ENCODE data around the gene RTL5. TPM values are rescaled to one million over a fixed set of nuclear protein-coding genes. Genes with fewer than 3 reads are reported as not detected.

The RTL5 gene
- polyA plus RNA-seq, 1 of the 3 experiments (the other 2 are of a cell fraction): 1.8 TPM

DNA sequence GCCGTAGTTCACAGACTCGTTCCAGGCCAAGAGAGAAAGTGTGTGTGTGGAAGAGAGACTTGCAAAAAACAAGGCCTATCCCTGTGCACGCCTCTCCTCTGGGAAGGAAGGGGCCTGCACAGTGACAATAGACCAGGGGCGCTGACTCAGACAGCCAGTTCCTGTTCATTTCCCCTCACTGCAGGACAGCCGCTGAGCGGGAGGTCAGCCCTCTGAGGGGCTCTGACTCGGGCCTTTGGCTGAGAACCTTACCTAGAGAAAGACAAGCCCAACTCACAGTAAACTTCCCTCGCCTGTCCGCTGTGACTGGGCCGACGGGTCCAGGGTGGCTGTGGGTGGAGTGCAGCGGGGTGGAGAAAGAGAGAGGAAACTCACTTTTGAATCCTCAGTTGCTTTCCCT is 52.1 kb downstream of the RTL5 start:
- H3K27ac ChIP-seq (ENCODE audit: low read depth in 2 of 2, low read length in 1 of 2): peak overlapping the region in 1 of 2 experiments; percentile 95; a peak in 2 of 4 replicates
- DNase-seq: no peak
- WGBS (ENCODE audit: low lambda C conversion rate): 74% methylated on average over 12 of the region's 12 CpGs

DNA sequence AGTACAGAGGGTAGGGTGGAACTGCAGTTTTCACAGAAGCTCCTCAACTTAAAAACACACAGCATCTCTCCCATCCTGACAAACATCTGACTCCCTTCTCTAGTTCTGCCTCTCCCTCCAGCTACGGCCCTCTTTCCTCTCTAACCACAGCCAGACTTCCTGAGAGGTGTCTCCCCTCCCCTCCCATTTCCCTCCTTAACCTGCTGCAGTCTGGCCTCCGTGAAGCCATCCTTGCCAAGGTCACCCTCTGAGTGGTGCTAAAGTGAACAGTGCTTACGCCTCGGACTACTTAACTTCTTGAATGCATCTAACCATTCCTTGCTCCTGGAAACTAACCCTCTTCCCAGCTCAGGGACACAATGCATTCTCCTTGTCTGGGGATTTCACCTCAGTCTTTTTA is 53.3 kb downstream of the RTL5 start:
- Histone ChIP-seq H3K4me1 (ENCODE audit: control insufficient read depth in 1 of 2, insufficient read depth in 2 of 2, low read depth in 1 of 2, low read length in 1 of 2) (peaks cover 0 to 59% of the 10 kb centered on the region in 2 experiments; a peak in 2 of 4 replicates), H3K9me2 (no peaks in the 10 kb centered on the region), H3K36me3 (replicated peaks in 1 of 2; ENCODE audit: control insufficient read depth in 1 of 2, insufficient read depth in 2 of 2, low read length in 1 of 2) (no peaks in the 10 kb centered on the region), H2AFZ (ENCODE audit: low read depth) (no peak overlapping the region), H3K4me3 (ENCODE audit: low read depth in 2 of 2, low read length in 1 of 2) (no peak overlapping the region), H3K27me3 (ENCODE audit: insufficient read depth) (peaks cover 10% of the 10 kb centered on the region; the same call in 1 of the 2 replicates), H3K79me2 (ENCODE audit: insufficient read depth) (no peaks in the 10 kb centered on the region), H3K27ac (ENCODE audit: low read depth in 2 of 2, low read length in 1 of 2) (peak overlapping the region in 1 of 2 experiments; percentile 43; a peak in 1 of 4 replicates), H4K20me1 (ENCODE audit: insufficient read depth) (no peaks in the 10 kb centered on the region), H3F3A (replicated peaks; ENCODE audit: insufficient read depth) (no peaks in the 10 kb centered on the region), H3K9me3 (no peaks in the 10 kb centered on the region), H3K4me2 (no peak overlapping the region), H3K9ac (no peak overlapping the region)
- POLR2A ChIA-PET: interaction anchor here (1.5 kb wide), 1 partner anchor 16 kb away, joined by 3 read pairs; no protein-coding TSS in a partner anchor
- no peak for DNase-seq
- CTCF ChIA-PET: interaction anchor here (1.0 to 6.8 kb wide), 4 partner anchors 48 to 60 kb away, joined by 3 to 46 read pairs (median 3); no protein-coding TSS in a partner anchor
- WGBS (ENCODE audit: low lambda C conversion rate): 62% methylated on average over 4 of the region's 4 CpGs
- TF ChIP-seq EP300 (IDR thresholded peaks at IDR 0.05; ENCODE audit: borderline replicate concordance in 1 of 2, low read depth in 1 of 2, low read length in 1 of 2) (no peak), RFX5 (IDR thresholded peaks at IDR 0.05; ENCODE audit: low read length) (no peak), CHD2 (IDR thresholded peaks at IDR 0.05; ENCODE audit: low read length, partially characterized antibody) (no peak), GABPA (IDR thresholded peaks at IDR 0.05; ENCODE audit: low read depth) (no peak)

More for the DNA sequence above, 52.1 kb downstream of the RTL5 start:
- H3K36me3 ChIP-seq (replicated peaks in 1 of 2; ENCODE audit: control insufficient read depth in 1 of 2, insufficient read depth in 2 of 2, low read length in 1 of 2): no peaks in the 10 kb centered on the region
- no peak overlapping the region for H3K4me3 ChIP-seq (ENCODE audit: low read depth in 2 of 2, low read length in 1 of 2)
- H3F3A ChIP-seq (replicated peaks; ENCODE audit: insufficient read depth): no peaks in the 10 kb centered on the region
- POLR2A ChIA-PET: interaction anchor here (0.8 kb wide), 1 partner anchor 10 kb away, joined by 3 read pairs; no protein-coding TSS in a partner anchor
- CTCF ChIA-PET: interaction anchor here (1.6 to 6.0 kb wide), 2 partner anchors 47 to 61 kb away, joined by 3 to 35 read pairs; no protein-coding TSS in a partner anchor
- H2AFZ ChIP-seq (ENCODE audit: low read depth): no peak overlapping the region
- H3K27me3 ChIP-seq (ENCODE audit: insufficient read depth): peaks cover 5% of the 10 kb centered on the region
- H4K20me1 ChIP-seq (ENCODE audit: insufficient read depth): no peaks in the 10 kb centered on the region
- no peaks in the 10 kb centered on the region for H3K9me2 ChIP-seq
- H3K9me3 ChIP-seq: no peaks in the 10 kb centered on the region
- H3K4me2 ChIP-seq: no peak overlapping the region
- peaks cover 0 to 66% of the 10 kb centered on the region in 2 experiments; a peak in 2 of 4 replicates for H3K4me1 ChIP-seq (ENCODE audit: control insufficient read depth in 1 of 2, insufficient read depth in 2 of 2, low read depth in 1 of 2, low read length in 1 of 2)
- TF ChIP-seq RXRA (IDR thresholded peaks at IDR 0.05; ENCODE audit: borderline replicate concordance, low read depth) (no peak), FOSL2 (IDR thresholded peaks at IDR 0.05; ENCODE audit: borderline replicate concordance, low read depth) (no peak), RCOR1 (IDR thresholded peaks at IDR 0.05; ENCODE audit: low read length) (no peak), CHD2 (IDR thresholded peaks at IDR 0.05; ENCODE audit: low read length, partially characterized antibody) (no peak)
- no peaks in the 10 kb centered on the region for H3K79me2 ChIP-seq (ENCODE audit: insufficient read depth)
- H3K9ac ChIP-seq: no peak overlapping the region

Other genes starting within 250 kb of the RTL5 start
- gene NHSL2, start 221.1 kb downstream of the RTL5 start, polyA plus RNA-seq (2012; rRNA removed): 0.61 and 1.7 TPM in 2 replicates
- gene PIN4, start 49.8 kb upstream of the RTL5 start, polyA plus RNA-seq (2012; rRNA removed): 22.3 and 29.8 TPM in 2 replicates
- gene ERCC6L, start 107.1 kb upstream of the RTL5 start, polyA plus RNA-seq (2012; rRNA removed): 1.5 and 1.8 TPM in 2 replicates
- gene RPS4X, start 145.3 kb upstream of the RTL5 start, polyA plus RNA-seq (2012; rRNA removed): 2,440 and 2,716 TPM in 2 replicates
- 0.41 and 0.44 TPM in 2 replicates for gene CITED1, start 174.0 kb upstream of the RTL5 start, polyA plus RNA-seq (2012; rRNA removed)